Thyroid gland (tissue), 4 donors: ENCODE data around the gene PTPN4.

Source experiments
- CTCF ChIP-seq, 6 experiments: fragments of 200-600 bp in 3 of 6; fragments of 450-650 bp in 3 of 6; sonication (generic) in 3 of 6; IDR thresholded peaks; one replicate each; pipeline ENCODE4 v1.5.1; 2016 to 2019; ENCODE audit warnings: antibody characterized with exemption in 6 of 6, mild to moderate bottlenecking in 2 of 6, inconsistent platforms in 1 of 6, moderate library complexity in 1 of 6
- POLR2A ChIP-seq, 2 donors: fragments of 450-650 bp; IDR thresholded peaks; one replicate each; pipeline ENCODE4 v1.6.1; 2017; ENCODE audit warnings: antibody characterized with exemption in 2 of 2, mild to moderate bottlenecking in 2 of 2, moderate library complexity in 1 of 2

GRCh38 chr2:120017201-120017600 is 257.5 kb downstream of the PTPN4 start:
- TF ChIP-seq CTCF (IDR thresholded peaks at IDR 0.05) (no peak), POLR2A (IDR thresholded peaks at IDR 0.05) (no peak)
